Gastrocnemius medialis (tissue), 4 donors: ENCODE results near the gene GALNT2. TPM values are rescaled to one million over a fixed set of nuclear protein-coding genes. Genes with fewer than 3 reads are reported as not detected.

Experiments
- ATAC-seq, 2 donors: fragments of 150-250 bp; one replicate each; pipeline ENCODE4 v1.9.1; 2016
- DNase-seq, 2 donors: peaks; one replicate each; pipeline ENCODE4 v3.0.0-alpha.2; 2019
- H3K27ac ChIP-seq, 4 donors: fragments of 200-600 bp; sonication (generic); 1 replicate in 1 of 4; 2 replicates in 3 of 4; pipeline ENCODE4 v1.5.1; 2016 to 2018; ENCODE audit warnings: mild to moderate bottlenecking in 2 of 4, moderate library complexity in 1 of 4
- H3K27me3 ChIP-seq, 3 donors: fragments of 200-600 bp; sonication (generic) in 2 of 3; 1 replicate in 1 of 3; 2 replicates in 2 of 3; pipeline versions ENCODE4 v1.5.1 to v1.6.0; 2016 to 2019; ENCODE audit warnings: mild to moderate bottlenecking in 1 of 3, moderate library complexity in 1 of 3
- H3K36me3 ChIP-seq, 2 donors: fragments of 200-600 bp; sonication (generic) in 1 of 2; one replicate each; pipeline ENCODE4 v1.5.1; 2017 to 2018
- H3K4me1 ChIP-seq, 2 donors: fragments of 200-600 bp; sonication (generic) in 1 of 2; one replicate each; pipeline ENCODE4 v1.5.1; 2016 to 2017; ENCODE audit warnings: mild to moderate bottlenecking in 2 of 2
- H3K4me3 ChIP-seq, 4 donors: fragments of 200-600 bp; sonication (generic) in 3 of 4; 1 replicate in 1 of 4; 2 replicates in 3 of 4; pipeline ENCODE4 v1.5.1; 2016 to 2019; ENCODE audit warnings: mild to moderate bottlenecking in 2 of 4
- H3K9me3 ChIP-seq, 3 donors: fragments of 200-600 bp; sonication (generic) in 2 of 3; 1 replicate in 1 of 3; 2 replicates in 2 of 3; pipeline ENCODE4 v1.5.1; 2016 to 2019
- POLR2A ChIP-seq, 2 donors: fragments of 450-650 bp; IDR thresholded peaks; one replicate each; pipeline ENCODE4 v1.6.1; 2017; ENCODE audit warnings: antibody characterized with exemption in 2 of 2, mild to moderate bottlenecking in 2 of 2, moderate library complexity in 2 of 2
- in situ Hi-C, 4 donors: fragments of 200-750 bp; cut with MboI; loops; one replicate each; pipeline versions ENCODE4 v1.15.0 to v1.8.0; 2017; ENCODE audit warnings: low sequenced_read_pairs in 4 of 4
- intact Hi-C: fragments of 100-400 bp; cut with DNase I; formaldehyde crosslinking; loops from one replicate; pipeline ENCODE4 v1.15.1; 2023; ENCODE audit warnings: low total_unique reads
- total RNA-seq, 4 donors: library from RNA; depleted of rRNA; stranded (reverse); fragments of >200 nt; gene quantifications; one replicate each; pipeline versions ENCODE4 v1.1.0 to v1.2.3, GENCODE V29; 2016
- TF ChIP-seq, protein P1 (sequence below), 5 experiments: fragments of 450-650 bp in 3 of 5; fragments of 200-600 bp in 2 of 5; sonication (generic) in 2 of 5; IDR thresholded peaks in 4 of 5; conservative IDR thresholded peaks in 1 of 5; 1 replicate in 4 of 5; 2 replicates in 1 of 5; pipeline ENCODE4 v1.5.1; 2016 to 2019; ENCODE audit warnings: antibody characterized with exemption in 5 of 5, mild to moderate bottlenecking in 3 of 5, moderate library complexity in 3 of 5

Gene GALNT2
- total RNA-seq, 4 donors from 2014 or later, result 73.7 to 106 (median 78.3) TPM

DNA sequence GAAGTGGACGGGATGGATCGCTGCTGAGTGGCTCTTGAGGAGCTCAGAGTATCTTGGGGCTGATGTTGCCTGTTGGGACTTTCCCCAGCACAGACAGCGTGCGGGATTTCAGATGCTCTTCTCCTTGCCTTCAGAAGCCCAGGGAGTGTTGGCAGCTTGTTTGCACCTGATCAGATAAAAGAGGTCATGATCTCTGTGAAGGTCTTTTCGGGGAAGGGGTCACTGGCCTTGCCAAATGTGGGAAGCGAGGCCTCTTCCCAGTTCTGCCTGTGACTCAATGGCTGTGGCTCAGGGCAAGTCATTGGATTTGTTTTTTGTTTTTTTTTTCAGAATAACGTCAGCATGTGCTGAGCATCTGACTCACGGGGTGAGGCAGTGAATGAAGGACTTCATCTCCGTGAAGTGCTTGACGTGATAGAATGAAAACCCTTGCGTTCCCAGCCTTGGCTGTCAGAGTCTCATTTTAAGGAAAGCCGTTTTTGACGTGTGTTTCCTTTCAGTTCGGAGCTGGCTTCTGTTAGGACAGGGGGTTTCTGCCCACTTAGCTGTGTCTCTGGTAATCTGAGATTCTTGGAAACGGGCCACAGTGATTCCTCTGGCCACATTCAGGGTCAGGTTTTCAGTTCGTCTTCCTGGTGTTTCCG lies 46.7 kb downstream of the GALNT2 start:
- Histone ChIP-seq H3K4me1 (peaks cover 27 to 29% of the 10 kb centered on the region in 2 donors), H3K9me3 (no peaks in the 10 kb centered on the region), H3K27ac (peak overlapping the region; percentile 70 to 79 (median 76)), H3K4me3 (peak overlapping the region in 2 of 4 donors; percentile 6 to 20), H3K36me3 (no peaks in the 10 kb centered on the region), H3K27me3 (no peaks in the 10 kb centered on the region)
- peak; percentile 30 to 44 for DNase-seq
- intact Hi-C loops, result no loop called here
- in situ Hi-C loops, result no loop called here
- peak; percentile 78 to 89 for ATAC-seq
- TF ChIP-seq POLR2A (IDR thresholded peaks at IDR 0.05), result no peak
- TF ChIP-seq, protein P1, sequence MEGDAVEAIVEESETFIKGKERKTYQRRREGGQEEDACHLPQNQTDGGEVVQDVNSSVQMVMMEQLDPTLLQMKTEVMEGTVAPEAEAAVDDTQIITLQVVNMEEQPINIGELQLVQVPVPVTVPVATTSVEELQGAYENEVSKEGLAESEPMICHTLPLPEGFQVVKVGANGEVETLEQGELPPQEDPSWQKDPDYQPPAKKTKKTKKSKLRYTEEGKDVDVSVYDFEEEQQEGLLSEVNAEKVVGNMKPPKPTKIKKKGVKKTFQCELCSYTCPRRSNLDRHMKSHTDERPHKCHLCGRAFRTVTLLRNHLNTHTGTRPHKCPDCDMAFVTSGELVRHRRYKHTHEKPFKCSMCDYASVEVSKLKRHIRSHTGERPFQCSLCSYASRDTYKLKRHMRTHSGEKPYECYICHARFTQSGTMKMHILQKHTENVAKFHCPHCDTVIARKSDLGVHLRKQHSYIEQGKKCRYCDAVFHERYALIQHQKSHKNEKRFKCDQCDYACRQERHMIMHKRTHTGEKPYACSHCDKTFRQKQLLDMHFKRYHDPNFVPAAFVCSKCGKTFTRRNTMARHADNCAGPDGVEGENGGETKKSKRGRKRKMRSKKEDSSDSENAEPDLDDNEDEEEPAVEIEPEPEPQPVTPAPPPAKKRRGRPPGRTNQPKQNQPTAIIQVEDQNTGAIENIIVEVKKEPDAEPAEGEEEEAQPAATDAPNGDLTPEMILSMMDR (IDR thresholded peaks at IDR 0.05 in 4 of 5, conservative IDR thresholded peaks at IDR 0.05 in 1 of 5), result no peak

DNA sequence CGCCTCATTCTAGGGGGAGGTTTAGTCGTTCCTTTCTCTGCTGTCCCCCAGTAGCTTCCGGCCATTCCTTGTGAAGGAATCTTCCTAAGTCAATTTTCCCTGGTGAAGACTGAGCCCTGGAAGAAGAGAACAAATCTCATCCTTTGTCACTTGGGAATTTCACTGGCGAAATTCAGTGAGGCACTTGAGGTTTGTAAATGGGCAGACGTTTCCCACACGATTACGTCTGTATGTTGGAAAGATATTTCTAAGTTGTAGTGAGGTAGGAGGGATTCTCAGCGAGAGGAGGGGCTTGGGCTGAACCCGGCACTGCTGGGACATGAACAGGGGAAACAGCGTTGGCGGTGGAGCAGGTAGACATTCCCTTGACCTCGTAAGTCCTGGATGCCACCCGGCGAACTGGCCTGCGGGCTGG lies 47.2 kb downstream of the GALNT2 start:
- H3K36me3 ChIP-seq, result no peaks in the 10 kb centered on the region
- H3K27me3 ChIP-seq, result no peaks in the 10 kb centered on the region
- H3K9me3 ChIP-seq, result no peaks in the 10 kb centered on the region
- intact Hi-C loops (no loop called here), in situ Hi-C loops (no loop called here)
- H3K27ac ChIP-seq, result peak overlapping the region; percentile 70 to 79 (median 76)
- peak overlapping the region in 2 of 4 donors; percentile 6 to 20 for H3K4me3 ChIP-seq
- H3K4me1 ChIP-seq, result peaks cover 27 to 32% of the 10 kb centered on the region in 2 donors
- TF ChIP-seq POLR2A (IDR thresholded peaks at IDR 0.05), result no peak
- TF ChIP-seq, protein P1 (IDR thresholded peaks at IDR 0.05 in 4 of 5, conservative IDR thresholded peaks at IDR 0.05 in 1 of 5), result no peak
- DNase-seq (no peak), ATAC-seq (peak; percentile 1 to 13)

DNA sequence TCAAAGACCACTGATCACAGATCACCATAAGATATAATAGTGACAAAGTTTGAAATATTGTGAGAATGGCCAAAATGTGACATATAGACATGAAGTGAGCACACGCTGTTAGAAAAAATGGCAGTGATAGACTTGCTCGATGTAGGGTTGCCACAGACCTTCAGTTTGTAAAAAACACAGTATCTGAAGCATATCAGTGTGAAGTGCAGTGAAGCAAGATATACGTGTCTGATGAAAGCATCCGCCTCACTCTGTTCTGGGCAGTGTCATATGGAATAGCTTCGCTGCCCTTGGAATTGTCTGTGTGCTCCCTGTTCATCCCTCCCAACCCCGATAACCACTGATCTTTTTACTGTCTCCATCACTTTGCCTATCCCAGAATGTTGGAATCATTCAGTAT lies 50.7 kb downstream of the GALNT2 start:
- Histone ChIP-seq H3K4me1 (peaks cover 44 to 50% of the 10 kb centered on the region in 2 donors), H3K36me3 (no peaks in the 10 kb centered on the region), H3K27ac (no peak overlapping the region), H3K9me3 (no peaks in the 10 kb centered on the region), H3K27me3 (no peaks in the 10 kb centered on the region), H3K4me3 (no peak overlapping the region)
- ATAC-seq (no peak), DNase-seq (no peak)
- intact Hi-C loops (no loop called here), in situ Hi-C loops (no loop called here)
- TF ChIP-seq, protein P1 (IDR thresholded peaks at IDR 0.05 in 4 of 5, conservative IDR thresholded peaks at IDR 0.05 in 1 of 5), result no peak
- TF ChIP-seq POLR2A (IDR thresholded peaks at IDR 0.05), result no peak

DNA sequence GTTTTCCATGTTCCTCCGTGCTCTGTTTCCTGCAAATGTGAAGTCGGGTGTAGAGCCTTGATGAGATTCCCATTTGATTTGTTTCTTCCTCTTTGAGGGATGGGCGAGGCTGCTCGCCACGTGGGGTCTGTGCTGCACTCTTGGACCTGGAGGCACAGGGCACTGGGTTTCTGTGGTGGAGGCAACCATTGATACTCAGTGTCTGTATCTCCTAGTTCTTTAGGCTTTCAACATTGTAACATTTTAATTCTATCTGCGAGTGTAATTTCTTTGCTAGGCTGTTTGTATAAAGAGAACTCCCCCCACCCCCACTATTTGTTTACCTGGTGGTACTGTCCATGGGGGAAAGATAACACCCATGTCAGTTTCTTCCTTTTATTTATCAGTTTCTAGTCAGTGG lies 52.3 kb downstream of the GALNT2 start:
- DNase-seq (no peak), ATAC-seq (no peak)
- in situ Hi-C loops (no loop called here), intact Hi-C loops (no loop called here)
- Histone ChIP-seq H3K27me3 (no peaks in the 10 kb centered on the region), H3K36me3 (no peaks in the 10 kb centered on the region), H3K9me3 (no peaks in the 10 kb centered on the region), H3K4me1 (peaks cover 45 to 51% of the 10 kb centered on the region in 2 donors), H3K27ac (peak overlapping the region in 2 of 4 donors; percentile 64 to 85), H3K4me3 (no peak overlapping the region)
- TF ChIP-seq, protein P1 (IDR thresholded peaks at IDR 0.05 in 4 of 5, conservative IDR thresholded peaks at IDR 0.05 in 1 of 5), result no peak
- TF ChIP-seq POLR2A (IDR thresholded peaks at IDR 0.05), result no peak
